Calu3 (cell line): Measurements from ENCODE around the gene IRF2BP2. TPM values are rescaled to one million over a fixed set of nuclear protein-coding genes. Genes with fewer than 3 reads are reported as not detected.

Experiments used
- BruUV-seq: library from RNA; stranded (reverse); fragments of 400-500 nt; replicated peaks from 2 replicates; lab custom pipeline; 2021; lab: Mats Ljungman, UMichigan
- CTCF ChIA-PET: fragments of 300-600 bp; sonication (Branson Sonifier 250); formaldehyde crosslinking; loops from one replicate; lab custom pipeline; 2022; ENCODE audit warnings: antibody characterized with exemption; lab: Charles Lee
- DNase-seq: peaks from one replicate; pipeline ENCODE4 v3.0.0; 2022
- H3K27ac Mint-ChIP-seq: one replicate; pipeline ENCODE4 v1.8.0; 2022; ENCODE audit warnings: mixed read lengths; ENCODE audit not compliant: unreplicated experiment
- H3K27me3 Mint-ChIP-seq: one replicate; pipeline ENCODE4 v1.8.0; 2022; ENCODE audit warnings: mixed read lengths; ENCODE audit not compliant: unreplicated experiment
- H3K36me3 Mint-ChIP-seq: one replicate; pipeline ENCODE4 v1.8.0; 2022; ENCODE audit warnings: mild to moderate bottlenecking, moderate library complexity, mixed read lengths; ENCODE audit not compliant: insufficient read depth, unreplicated experiment
- H3K4me1 Mint-ChIP-seq: one replicate; pipeline ENCODE4 v1.8.0; 2022; ENCODE audit warnings: mild to moderate bottlenecking, low read depth, mixed read lengths; ENCODE audit not compliant: unreplicated experiment
- H3K4me3 Mint-ChIP-seq: one replicate; pipeline ENCODE4 v1.8.0; 2022; ENCODE audit warnings: mild to moderate bottlenecking, low read depth, moderate library complexity, mixed read lengths; ENCODE audit not compliant: unreplicated experiment
- H3K9me3 Mint-ChIP-seq: one replicate; pipeline ENCODE4 v1.8.0; 2022; ENCODE audit warnings: low read depth, mixed read lengths; ENCODE audit not compliant: unreplicated experiment
- CTCF ChIP-seq: fragments of 200-600 bp; IDR thresholded peaks from one replicate; pipeline ENCODE4 v1.8.0; 2022; ENCODE audit warnings: antibody characterized with exemption; ENCODE audit not compliant: unreplicated experiment
- intact Hi-C: fragments of 100-400 bp; cut with micrococcal nuclease; formaldehyde crosslinking; loops from one replicate; pipeline ENCODE4 v1.10.0; 2022; ENCODE audit not compliant: unreplicated experiment
- total RNA-seq: library from RNA; stranded (reverse); gene quantifications from 2 replicates; pipeline ENCODE4 v1.2.3, GENCODE V29; 2022

The IRF2BP2 gene
- total RNA-seq, 1 experiment from 2014 or later = 192 TPM

GRCh38 chr1:234654002-234654733 is 44.2 kb upstream of the IRF2BP2 start:
- DNase-seq = no peak
- CTCF ChIA-PET = no interaction called here

GRCh38 chr1:234649432-234650081 is 39.6 kb upstream of the IRF2BP2 start:
- DNase-seq = no peak
- Mint-ChIP-seq H3K27ac (no peak overlapping the region), H3K4me3 (no peak overlapping the region), H3K36me3 (no peaks in the 10 kb centered on the region), H3K27me3 (no peaks in the 10 kb centered on the region), H3K4me1 (peaks cover 26% of the 10 kb centered on the region), H3K9me3 (peaks cover 12% of the 10 kb centered on the region)
- TF ChIP-seq CTCF = no peak
- BruUV-seq = no TSS peak
- CTCF ChIA-PET = no interaction called here
- intact Hi-C loops = no loop called here

More at GRCh38 chr1:234654002-234654733, 44.2 kb upstream of the IRF2BP2 start:
- BruUV-seq = no TSS peak
- no peak overlapping the region for H3K4me3 Mint-ChIP-seq
- no peaks in the 10 kb centered on the region for H3K36me3 Mint-ChIP-seq
- no peak overlapping the region for H3K27ac Mint-ChIP-seq
- no peak for TF ChIP-seq CTCF
- peaks cover 27% of the 10 kb centered on the region for H3K4me1 Mint-ChIP-seq
- intact Hi-C loops = no loop called here
- no peaks in the 10 kb centered on the region for H3K27me3 Mint-ChIP-seq
- H3K9me3 Mint-ChIP-seq = peaks cover 4% of the 10 kb centered on the region

DNA sequence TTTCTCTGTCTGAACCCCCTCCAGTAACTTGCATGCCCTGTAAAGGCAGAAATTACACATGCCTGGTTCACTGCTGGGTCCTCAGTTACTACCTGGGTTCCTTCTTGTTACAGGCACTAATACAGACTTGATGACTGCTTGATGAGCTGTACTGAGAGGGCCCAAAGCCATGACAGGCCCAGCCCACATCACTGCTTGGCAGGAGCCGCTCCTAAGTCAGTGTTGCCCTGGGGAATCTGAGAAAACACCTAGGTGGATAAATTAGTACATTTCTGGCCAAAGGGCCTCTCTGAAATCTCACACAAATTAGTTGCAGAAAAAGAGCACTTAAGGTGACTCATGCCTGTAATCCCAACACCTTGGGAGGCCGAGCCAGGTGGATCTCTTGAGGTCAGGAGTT is 37.8 kb upstream of the IRF2BP2 start:
- TF ChIP-seq CTCF = no peak
- intact Hi-C loops = no loop called here
- DNase-seq = no peak
- peaks cover 39% of the 10 kb centered on the region for H3K4me1 Mint-ChIP-seq
- no peaks in the 10 kb centered on the region for H3K27me3 Mint-ChIP-seq
- H3K9me3 Mint-ChIP-seq = peaks cover 10% of the 10 kb centered on the region
- H3K4me3 Mint-ChIP-seq = no peak overlapping the region
- BruUV-seq = no TSS peak
- CTCF ChIA-PET = interaction anchor here (0.7 kb wide), 1 partner anchor 10 kb away, joined by 4 read pairs; no protein-coding TSS in a partner anchor
- H3K36me3 Mint-ChIP-seq = peaks cover 5% of the 10 kb centered on the region
- no peak overlapping the region for H3K27ac Mint-ChIP-seq

- CTCF ChIA-PET = no interaction called here
- no peak for DNase-seq
- BruUV-seq = no TSS peak
- no peak overlapping the region for H3K27ac Mint-ChIP-seq
- H3K4me1 Mint-ChIP-seq = peaks cover 44% of the 10 kb centered on the region
- no peak overlapping the region for H3K4me3 Mint-ChIP-seq
- H3K9me3 Mint-ChIP-seq = peaks cover 10% of the 10 kb centered on the region
- no peaks in the 10 kb centered on the region for H3K27me3 Mint-ChIP-seq
- peaks cover 5% of the 10 kb centered on the region for H3K36me3 Mint-ChIP-seq
- no peak for TF ChIP-seq CTCF
- intact Hi-C loops = no loop called here
Observed at GRCh38 chr1:234647245-234647644, 37.3 kb upstream of the IRF2BP2 start.
